ENCODE results near the gene AKAP7.

DNA sequence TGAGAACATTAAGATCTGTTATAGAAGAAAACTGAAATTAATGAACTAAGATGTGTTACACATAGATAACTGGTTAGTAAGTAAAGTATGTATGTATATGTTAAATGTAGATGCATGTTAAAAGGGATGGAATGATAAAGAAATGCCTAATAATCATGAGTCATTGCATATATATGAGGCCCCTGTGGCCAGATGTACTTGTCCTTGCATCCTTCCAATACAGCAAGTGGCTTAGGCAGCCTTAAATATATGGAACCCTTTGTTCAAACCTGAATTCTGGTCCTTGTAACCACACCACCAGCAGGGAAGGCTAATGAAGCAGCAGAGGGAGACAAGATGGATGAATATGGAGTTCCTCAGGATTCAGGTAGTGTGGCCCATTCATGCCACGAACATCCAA, 9.8 kb upstream of the AKAP7 start:
- TF ChIP-seq ZNF274 (IDR thresholded peaks at IDR 0.05; ENCODE audit: low read depth, low read length) = no peak
- TF ChIP-seq SUZ12 (IDR thresholded peaks at IDR 0.05; ENCODE audit: extremely low read depth, insufficient read depth, insufficient read length) = no peak
- no peak for TF ChIP-seq YY1 (IDR thresholded peaks at IDR 0.05; ENCODE audit: insufficient read depth, insufficient read length)
